K562 (cell line): Measurements from ENCODE around the gene EEPD1.

Experiments used
- GABPA ChIP-seq: fragments of 200-800 bp; sonication (Bioruptor generic); conservative IDR thresholded peaks from 2 replicates; pipeline ENCODE4 v1.6.1; 2016; ENCODE audit warnings: low read depth, missing genetic modification characterization, missing compliant biosample characterization
- GTF3C2 ChIP-seq: IDR thresholded peaks from 3 replicates; pipeline ENCODE4 v1.6.1; 2011; ENCODE audit warnings: borderline replicate concordance, mild to moderate bottlenecking, moderate library complexity; ENCODE audit not compliant: insufficient read length; ENCODE audit errors: extremely low read depth
- MYC ChIP-seq, 2 experiments: fragments of 250-450 bp in 1 of 2; sonication (Bioruptor Pico) in 1 of 2; IDR thresholded peaks; 2 replicates each; pipeline versions ENCODE4 v1.5.1 to v1.6.1; 2012 to 2021; ENCODE audit warnings: low read depth in 2 of 2, borderline replicate concordance in 1 of 2, improper control_type of control experiment in 1 of 2, low read length in 1 of 2, mild to moderate bottlenecking in 1 of 2, moderate library complexity in 1 of 2
- TEAD4 ChIP-seq, 2 experiments: sonication (generic) in 1 of 2; formaldehyde crosslinking in 1 of 2; IDR thresholded peaks; 2 replicates each; pipeline versions ENCODE4 v1.6.1 to v1.8.0; 2012 to 2022; ENCODE audit warnings: borderline replicate concordance in 1 of 2, inconsistent platforms in 1 of 2, low read length in 1 of 2, mild to moderate bottlenecking in 1 of 2, missing genetic modification reagents in 1 of 2
- ZNF436 ChIP-seq: fragments of 250-450, 450-650 bp; sonication (Bioruptor Pico); formaldehyde crosslinking; IDR thresholded peaks from 2 replicates; pipeline ENCODE4 v1.7.0; 2020; ENCODE audit warnings: mild to moderate bottlenecking
- ZNF589 ChIP-seq: fragments of 200-800 bp; sonication (Bioruptor generic); IDR thresholded peaks from 2 replicates; pipeline ENCODE4 v1.6.1; 2016; ENCODE audit warnings: low read depth, missing genetic modification characterization, missing compliant biosample characterization

- TF ChIP-seq MYC (IDR thresholded peaks at IDR 0.05; ENCODE audit: low read depth, low read length), result no peak
- no peak for TF ChIP-seq MYC (CRISPR knock-in tag; IDR thresholded peaks at IDR 0.05; ENCODE audit: borderline replicate concordance, low read depth)
- TF ChIP-seq ZNF589, result no peak
- no peak for TF ChIP-seq GTF3C2
- TF ChIP-seq TEAD4 (IDR thresholded peaks at IDR 0.05; ENCODE audit: low read length), result no peak
- no peak for TF ChIP-seq TEAD4 (CRISPR knock-in tag; IDR thresholded peaks at IDR 0.05; ENCODE audit: borderline replicate concordance)
- no peak for TF ChIP-seq GABPA (tag)
- no peak for TF ChIP-seq ZNF436 (CRISPR knock-in tag)
Observed at GRCh38 chr7:36157527-36158320, 4.7 kb downstream of the EEPD1 start.
